ENCODE measurements around the gene RNF152.

GRCh38 chr18:61765097-61765496 is 127.7 kb downstream of the RNF152 start:
- TF ChIP-seq, protein P1, sequence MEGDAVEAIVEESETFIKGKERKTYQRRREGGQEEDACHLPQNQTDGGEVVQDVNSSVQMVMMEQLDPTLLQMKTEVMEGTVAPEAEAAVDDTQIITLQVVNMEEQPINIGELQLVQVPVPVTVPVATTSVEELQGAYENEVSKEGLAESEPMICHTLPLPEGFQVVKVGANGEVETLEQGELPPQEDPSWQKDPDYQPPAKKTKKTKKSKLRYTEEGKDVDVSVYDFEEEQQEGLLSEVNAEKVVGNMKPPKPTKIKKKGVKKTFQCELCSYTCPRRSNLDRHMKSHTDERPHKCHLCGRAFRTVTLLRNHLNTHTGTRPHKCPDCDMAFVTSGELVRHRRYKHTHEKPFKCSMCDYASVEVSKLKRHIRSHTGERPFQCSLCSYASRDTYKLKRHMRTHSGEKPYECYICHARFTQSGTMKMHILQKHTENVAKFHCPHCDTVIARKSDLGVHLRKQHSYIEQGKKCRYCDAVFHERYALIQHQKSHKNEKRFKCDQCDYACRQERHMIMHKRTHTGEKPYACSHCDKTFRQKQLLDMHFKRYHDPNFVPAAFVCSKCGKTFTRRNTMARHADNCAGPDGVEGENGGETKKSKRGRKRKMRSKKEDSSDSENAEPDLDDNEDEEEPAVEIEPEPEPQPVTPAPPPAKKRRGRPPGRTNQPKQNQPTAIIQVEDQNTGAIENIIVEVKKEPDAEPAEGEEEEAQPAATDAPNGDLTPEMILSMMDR (conservative IDR thresholded peaks at IDR 0.05; ENCODE audit: low read depth, low read length) = no peak
- no peak for TF ChIP-seq EZH2 (IDR thresholded peaks at IDR 0.05; ENCODE audit: borderline replicate concordance, low read depth, low read length, poor library complexity, severe bottlenecking)
